Measurements from ENCODE around the gene TAF11L12. TPM values are rescaled to one million over a fixed set of nuclear protein-coding genes. Genes with fewer than 3 reads are reported as not detected.
"Not testable (repeated sequence)": the region's sequence is repeated elsewhere in the genome, so short reads cannot be mapped to it uniquely, and the experiment has no call there.

TAF11L12 gene
- not detected in 2 replicates for total RNA-seq

- not testable (repeated sequence) for DNase-seq
These were observed at the start of gene TAF11L12 for GRCh38 chr5:17610092-17610491. TAF11L12 (plus strand) TSS chr5:17610392.

GRCh38 chr5:17585658-17586057 lies 24.5 kb upstream of the TAF11L12 start, which contains the start of gene TAF11L7:
TAF11L7 (minus strand) TSS chr5:17585758.
- DNase-seq = not testable (repeated sequence)

GRCh38 chr5:17590860-17591259 lies 19.3 kb upstream of the TAF11L12 start, which contains the start of gene TAF11L8:
TAF11L8 (minus strand) TSS chr5:17590960.
- not testable (repeated sequence) for DNase-seq

- not testable (repeated sequence) for DNase-seq
These were observed 15.9 kb upstream of the TAF11L12 start, which contains the start of gene TAF11L9 for GRCh38 chr5:17594255-17594654. TAF11L9 (minus strand) TSS chr5:17594394.

GRCh38 chr5:17597728-17598127 lies 12.5 kb upstream of the TAF11L12 start, which contains the start of gene TAF11L10:
TAF11L10 (minus strand) TSS chr5:17597828.
- not testable (repeated sequence) for DNase-seq

- DNase-seq = not testable (repeated sequence)
These were observed 6.3 kb upstream of the TAF11L12 start, which contains the start of gene TAF11L11 for GRCh38 chr5:17603880-17604279. TAF11L11 (plus strand) TSS chr5:17604183.

GRCh38 chr5:17604951-17605350 lies 5.2 kb upstream of the TAF11L12 start:
- no peak for DNase-seq

GRCh38 chr5:17607461-17607860 lies 2.7 kb upstream of the TAF11L12 start:
- not testable (repeated sequence) for DNase-seq

GRCh38 chr5:17614872-17615605 lies 4.8 kb downstream of the TAF11L12 start:
- no peak for DNase-seq

- DNase-seq = no peak
These were observed 9.2 kb downstream of the TAF11L12 start for GRCh38 chr5:17619354-17619753.

GRCh38 chr5:17620627-17621026 lies 10.4 kb downstream of the TAF11L12 start:
- DNase-seq = no peak

- DNase-seq = no peak
These were observed 15.5 kb downstream of the TAF11L12 start for GRCh38 chr5:17625686-17626085.

GRCh38 chr5:17631788-17632187 lies 21.6 kb downstream of the TAF11L12 start, which contains the start of gene TAF11L13:
TAF11L13 (plus strand) TSS chr5:17632088.
- DNase-seq = not testable (repeated sequence)

- DNase-seq = no peak
These were observed 24.0 kb downstream of the TAF11L12 start, which contains the start of gene TAF11L14 for GRCh38 chr5:17634160-17634559. TAF11L14 (plus strand) TSS chr5:17634460.

GRCh38 chr5:17649232-17649631 lies 39.0 kb downstream of the TAF11L12 start:
- DNase-seq = not testable (repeated sequence)

GRCh38 chr5:17655201-17655759 lies 45.1 kb downstream of the TAF11L12 start:
- DNase-seq = not testable (repeated sequence)

GRCh38 chr5:17655921-17656320 lies 45.7 kb downstream of the TAF11L12 start:
- DNase-seq = no peak

Other genes with a start within 250 kb of the TAF11L12 start
- not detected in 2 replicates for gene TAF11L2, start 112.2 kb upstream of the TAF11L12 start, total RNA-seq
- not detected in 2 replicates for gene TAF11L3, start 92.0 kb upstream of the TAF11L12 start, total RNA-seq
- not detected in 2 replicates for gene TAF11L4, start 88.6 kb upstream of the TAF11L12 start, total RNA-seq
- not detected in 2 replicates for gene TAF11L5, start 85.2 kb upstream of the TAF11L12 start, total RNA-seq
- not detected in 2 replicates for gene TAF11L6, start 81.7 kb upstream of the TAF11L12 start, total RNA-seq
- not detected in 2 replicates for gene TAF11L7, start 24.6 kb upstream of the TAF11L12 start, total RNA-seq
- not detected in 2 replicates for gene TAF11L8, start 19.4 kb upstream of the TAF11L12 start, total RNA-seq
- gene TAF11L9, start 16.0 kb upstream of the TAF11L12 start, total RNA-seq = not detected in 2 replicates
- not detected in 2 replicates for gene TAF11L10, start 12.6 kb upstream of the TAF11L12 start, total RNA-seq
- not detected in 2 replicates for gene TAF11L11, start 6.2 kb upstream of the TAF11L12 start, total RNA-seq
- not detected in 2 replicates for gene TAF11L13, start 21.7 kb downstream of the TAF11L12 start, total RNA-seq
- not detected in 2 replicates for gene TAF11L14, start 24.1 kb downstream of the TAF11L12 start, total RNA-seq